Kidney (tissue), 14 donors: ENCODE measurements around the gene FARP1. TPM values are rescaled to one million over a fixed set of nuclear protein-coding genes. Genes with fewer than 3 reads are reported as not detected.

Experiments
- DNase-seq, 5 donors: peaks; one replicate each; pipeline ENCODE4 v3.0.0-alpha.2; 2013 to 2020
- FAIRE-seq: peaks from 2 replicates; lab custom pipeline; 2012; peaks lifted over from hg19 to GRCh38; lab: Jason Lieb, UNC
- H3K27ac ChIP-seq, 2 donors: one replicate each; pipeline ENCODE4 v1.7.0; 2013; ENCODE audit warnings: low read depth in 2 of 2, low read length in 2 of 2, inconsistent platforms in 1 of 2
- H3K27me3 ChIP-seq: one replicate; pipeline ENCODE4 v1.7.1; 2013; ENCODE audit warnings: low read length, inconsistent platforms; ENCODE audit not compliant: control insufficient read depth, insufficient read depth
- H3K36me3 ChIP-seq, 3 donors: one replicate each; pipeline versions ENCODE4 v1.7.0 to v1.7.1; 2013; ENCODE audit warnings: low read length in 3 of 3, control low read depth in 1 of 3, inconsistent platforms in 1 of 3; ENCODE audit not compliant: insufficient read depth in 3 of 3, control insufficient read depth in 2 of 3
- H3K4me1 ChIP-seq, 3 donors: one replicate each; pipeline versions ENCODE4 v1.7.0 to v1.7.1; 2013; ENCODE audit warnings: low read length in 3 of 3, inconsistent platforms in 1 of 3, low read depth in 1 of 3; ENCODE audit not compliant: control insufficient read depth in 2 of 3, insufficient read depth in 2 of 3
- H3K4me3 ChIP-seq, 3 donors: one replicate each; pipeline versions ENCODE4 v1.7.0 to v1.8.1; 2013; ENCODE audit warnings: low read length in 3 of 3, control low read depth in 1 of 3, inconsistent platforms in 1 of 3
- H3K9ac ChIP-seq, 3 donors: one replicate each; pipeline versions ENCODE4 v1.7.0 to v1.7.1; 2013; ENCODE audit warnings: low read length in 3 of 3, control low read depth in 1 of 3, inconsistent platforms in 1 of 3
- H3K9me3 ChIP-seq, 3 donors: one replicate each; pipeline versions ENCODE4 v1.7.0 to v1.7.1; 2013; ENCODE audit warnings: low read length in 3 of 3, control low read depth in 1 of 3, inconsistent platforms in 1 of 3; ENCODE audit not compliant: control insufficient read depth in 2 of 3, insufficient read depth in 1 of 3
- intact Hi-C: fragments of 100-400 bp; cut with DNase I; formaldehyde crosslinking; loops from one replicate; pipeline ENCODE4 v1.11.1; 2022
- polyA plus RNA-seq: library from polyadenylated mRNA; stranded (reverse); fragments of 350-450 nt; fragmentation: Illumina TruSeq; extraction: RNeasy Lipid Tissue Mini Kit (QIAGEN cat#74804); gene quantifications from one replicate; pipeline ENCODE4 v1.2.3, GENCODE V29; 2014; ENCODE audit warnings: low read depth, low replicate concordance; ENCODE audit not compliant: insufficient read depth
- total RNA-seq: library from RNA; stranded (reverse); fragmentation: NEBNext Ultra II Directional; extraction: Animal tissue kit (Norgen Biotek cat#: 25700); gene quantifications from one replicate; pipeline ENCODE4 v1.2.1, GENCODE V29; 2021
- TF ChIP-seq, protein P1 (sequence below): IDR thresholded peaks from 3 replicates; pipeline ENCODE4 v1.5.1; 2012; ENCODE audit warnings: mild to moderate bottlenecking, moderate library complexity, borderline replicate concordance; ENCODE audit not compliant: insufficient read depth; ENCODE audit errors: extremely low read depth
- donor health status: control.
- donor health status: control.
- donor health status: control.
- donor health status: control.
- donor health status: control.
- donor health status: DM: yes; HTN: yes; CAD: no.
- donor health status: Normal renal cell carcinoma (clear cell type).

The FARP1 gene
- total and polyA plus RNA-seq, 2 donors from 2014 or later: 123 to 229 TPM

GRCh38 chr13:98390086-98390715 lies 247.3 kb downstream of the FARP1 start:
- peaks cover 2 to 6% (median 3%) of the 10 kb centered on the region in 3 donors for H3K4me1 ChIP-seq
- DNase-seq (peak in 2 of 5 donors; percentile 42 to 73), FAIRE-seq (no peak)
- H3K27ac ChIP-seq: no peak overlapping the region
- no peaks in the 10 kb centered on the region for H3K27me3 ChIP-seq
- no peaks in the 10 kb centered on the region for H3K9me3 ChIP-seq
- H3K36me3 ChIP-seq: peaks cover 16 to 74% (median 23%) of the 10 kb centered on the region in 3 donors
- TF ChIP-seq, protein P1, sequence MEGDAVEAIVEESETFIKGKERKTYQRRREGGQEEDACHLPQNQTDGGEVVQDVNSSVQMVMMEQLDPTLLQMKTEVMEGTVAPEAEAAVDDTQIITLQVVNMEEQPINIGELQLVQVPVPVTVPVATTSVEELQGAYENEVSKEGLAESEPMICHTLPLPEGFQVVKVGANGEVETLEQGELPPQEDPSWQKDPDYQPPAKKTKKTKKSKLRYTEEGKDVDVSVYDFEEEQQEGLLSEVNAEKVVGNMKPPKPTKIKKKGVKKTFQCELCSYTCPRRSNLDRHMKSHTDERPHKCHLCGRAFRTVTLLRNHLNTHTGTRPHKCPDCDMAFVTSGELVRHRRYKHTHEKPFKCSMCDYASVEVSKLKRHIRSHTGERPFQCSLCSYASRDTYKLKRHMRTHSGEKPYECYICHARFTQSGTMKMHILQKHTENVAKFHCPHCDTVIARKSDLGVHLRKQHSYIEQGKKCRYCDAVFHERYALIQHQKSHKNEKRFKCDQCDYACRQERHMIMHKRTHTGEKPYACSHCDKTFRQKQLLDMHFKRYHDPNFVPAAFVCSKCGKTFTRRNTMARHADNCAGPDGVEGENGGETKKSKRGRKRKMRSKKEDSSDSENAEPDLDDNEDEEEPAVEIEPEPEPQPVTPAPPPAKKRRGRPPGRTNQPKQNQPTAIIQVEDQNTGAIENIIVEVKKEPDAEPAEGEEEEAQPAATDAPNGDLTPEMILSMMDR: no peak
- no peak overlapping the region for H3K9ac ChIP-seq
- H3K4me3 ChIP-seq: no peak overlapping the region
- intact Hi-C loops: loop anchor here (10.0 kb wide), 1 partner anchor 235 kb away; no protein-coding TSS in a partner anchor

- DNase-seq (no peak), FAIRE-seq (no peak)
- intact Hi-C loops: loop anchor here (10.0 kb wide), 1 partner anchor 239 kb away; no protein-coding TSS in a partner anchor
- TF ChIP-seq, protein P1: no peak
- Histone ChIP-seq H3K36me3 (peaks cover 11 to 64% (median 19%) of the 10 kb centered on the region in 3 donors), H3K27me3 (no peaks in the 10 kb centered on the region), H3K9me3 (no peaks in the 10 kb centered on the region), H3K9ac (no peak overlapping the region), H3K27ac (no peak overlapping the region), H3K4me3 (no peak overlapping the region), H3K4me1 (no peaks in the 10 kb centered on the region)
Observed at GRCh38 chr13:98393873-98394272, 251.0 kb downstream of the FARP1 start.

DNA sequence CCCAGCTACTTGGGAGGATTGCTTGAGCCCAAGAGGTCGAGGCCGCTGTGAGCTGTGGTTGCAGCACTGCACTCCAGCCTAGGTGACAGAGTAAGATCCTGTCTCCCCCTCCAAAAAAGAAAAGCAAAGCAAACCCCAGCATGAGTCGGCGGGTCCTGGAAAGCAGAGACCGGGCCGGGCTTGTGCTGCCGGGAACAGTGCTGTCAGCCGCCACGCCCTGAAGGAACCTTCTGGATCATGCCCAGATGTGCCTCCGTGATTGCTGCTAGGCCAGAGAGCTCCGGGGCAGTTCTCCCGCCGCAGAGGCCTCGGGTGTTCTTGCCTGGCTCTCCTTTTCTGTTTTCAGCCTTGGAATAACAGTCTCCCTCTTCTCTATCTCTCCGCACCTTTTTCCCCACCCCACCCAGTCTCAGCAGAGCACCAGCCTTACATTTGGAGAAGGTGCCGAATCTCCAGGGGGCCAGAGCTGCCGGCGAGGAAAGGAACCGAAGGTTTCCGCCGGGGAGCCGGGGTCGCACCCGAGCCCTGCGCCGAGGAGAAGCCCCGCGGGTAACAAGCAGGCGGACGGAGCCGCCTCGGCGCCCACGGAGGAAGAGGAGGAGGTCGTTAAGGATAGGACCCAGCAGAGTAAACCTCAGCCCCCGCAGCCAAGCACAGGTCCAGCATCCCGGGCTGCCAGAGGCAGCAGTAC lies 252.1 kb downstream of the FARP1 start:
- H3K36me3 ChIP-seq: peaks cover 10 to 61% (median 15%) of the 10 kb centered on the region in 3 donors

More for the DNA sequence above, 252.1 kb downstream of the FARP1 start:
- H3K4me3 ChIP-seq: no peak overlapping the region
- no peaks in the 10 kb centered on the region for H3K9me3 ChIP-seq
- no peak overlapping the region for H3K27ac ChIP-seq
- FAIRE-seq: no peak
- no peaks in the 10 kb centered on the region for H3K4me1 ChIP-seq
- H3K9ac ChIP-seq: no peak overlapping the region
- TF ChIP-seq, protein P1: no peak
- intact Hi-C loops: loop anchor here (10.0 kb wide), 1 partner anchor 240 kb away; no protein-coding TSS in a partner anchor
- DNase-seq: no peak
- H3K27me3 ChIP-seq: no peaks in the 10 kb centered on the region
